Neural cell (in vitro differentiated cells): ENCODE data around the gene SEC14L1. TPM values are rescaled to one million over a fixed set of nuclear protein-coding genes. Genes with fewer than 3 reads are reported as not detected.
"Not testable (repeated sequence)": the region's sequence is repeated elsewhere in the genome, so short reads cannot be mapped to it uniquely, and the experiment has no call there.

Experiments
- H2AFZ ChIP-seq: fragments of 200-600, 300-800 bp; sonication (generic), shearing (Covaris generic); 2 replicates; pipeline ENCODE4 v1.6.0; 2014; ENCODE audit warnings: low read depth, mild to moderate bottlenecking, antibody characterized with exemption, low read length, moderate library complexity
- H3F3A ChIP-seq: fragments of 200-600 bp; shearing (Covaris generic); 2 replicates; pipeline ENCODE4 v1.6.1; 2016; ENCODE audit warnings: mild to moderate bottlenecking, moderate library complexity, mixed read lengths, antibody characterized with exemption, low read length; ENCODE audit not compliant: insufficient read depth, poor library complexity, severe bottlenecking
- H3K27ac ChIP-seq: fragments of 200-600, 300-800 bp; sonication (generic), shearing (Covaris generic); 2 replicates; pipeline ENCODE4 v1.5.1; 2014; ENCODE audit warnings: mild to moderate bottlenecking, low read length, moderate library complexity
- H3K27me3 ChIP-seq: fragments of 300-800, 200-600 bp; sonication (generic), shearing (Covaris generic); 2 replicates; pipeline ENCODE4 v1.6.0; 2014; ENCODE audit warnings: mild to moderate bottlenecking, low read depth, low read length, moderate library complexity; ENCODE audit not compliant: insufficient read depth
- H3K36me3 ChIP-seq: fragments of 300-800, 200-600 bp; sonication (generic), shearing (Covaris generic); 2 replicates; pipeline ENCODE4 v1.5.1; 2014; ENCODE audit warnings: mild to moderate bottlenecking, antibody characterized with exemption, low read length, moderate library complexity; ENCODE audit not compliant: insufficient read depth
- H3K4me2 ChIP-seq: fragments of 300-800, 200-600 bp; sonication (generic), shearing (Covaris generic); 2 replicates; pipeline ENCODE4 v1.6.0; 2014; ENCODE audit warnings: mild to moderate bottlenecking, low read length
- H3K4me3 ChIP-seq: fragments of 300-800, 200-600 bp; sonication (generic), shearing (Covaris generic); 2 replicates; pipeline ENCODE4 v1.5.1; 2014; ENCODE audit warnings: mild to moderate bottlenecking, low read length, moderate library complexity
- H3K79me2 ChIP-seq: fragments of 200-600 bp; shearing (Covaris generic); replicated peaks from 2 replicates; pipeline ENCODE4 v1.6.0; 2014; ENCODE audit warnings: mild to moderate bottlenecking, low read length, moderate library complexity; ENCODE audit not compliant: insufficient read depth
- H3K9ac ChIP-seq: fragments of 300-800, 200-600 bp; sonication (generic), shearing (Covaris generic); 2 replicates; pipeline ENCODE4 v1.6.1; 2016; ENCODE audit warnings: mild to moderate bottlenecking, low read length, mixed read lengths
- H3K9me2 ChIP-seq: fragments of 200-600 bp; shearing (Covaris generic); 2 replicates; pipeline ENCODE4 v1.6.1; 2016; ENCODE audit warnings: mild to moderate bottlenecking, low read length, mixed read lengths; ENCODE audit not compliant: insufficient read depth
- H3K9me3 ChIP-seq: fragments of 200-600, 300-800 bp; sonication (generic), shearing (Covaris generic); 2 replicates; pipeline ENCODE4 v1.6.1; 2016; ENCODE audit warnings: mild to moderate bottlenecking, mixed run types, low read length, moderate library complexity, mixed read lengths
- H4K20me1 ChIP-seq: fragments of 200-600 bp; shearing (Covaris generic); 2 replicates; pipeline ENCODE4 v1.6.1; 2016; ENCODE audit warnings: mild to moderate bottlenecking, mixed run types; ENCODE audit not compliant: insufficient read depth
- CTCF ChIP-seq: fragments of 450-650 bp; IDR thresholded peaks from 2 replicates; pipeline ENCODE4 v1.5.1; 2014; ENCODE audit warnings: antibody characterized with exemption, mild to moderate bottlenecking, moderate library complexity; ENCODE audit not compliant: poor library complexity, severe bottlenecking
- EP300 ChIP-seq: fragments of 450-650 bp; conservative IDR thresholded peaks from 2 replicates; pipeline ENCODE4 v1.6.1; 2014; ENCODE audit warnings: antibody characterized with exemption, mild to moderate bottlenecking, moderate library complexity; ENCODE audit not compliant: poor library complexity, severe bottlenecking
- EZH2 ChIP-seq: fragments of 200-600, 300-800 bp; shearing (Covaris generic), sonication (generic); IDR thresholded peaks from 2 replicates; pipeline ENCODE4 v1.6.1; 2014; ENCODE audit warnings: antibody characterized with exemption, low read length, borderline replicate concordance, mild to moderate bottlenecking; ENCODE audit not compliant: insufficient read depth, poor library complexity, severe bottlenecking
- MXI1 ChIP-seq: fragments of 450-650 bp; conservative IDR thresholded peaks from 2 replicates; pipeline ENCODE4 v1.6.1; 2014; ENCODE audit warnings: antibody characterized with exemption, mild to moderate bottlenecking; ENCODE audit not compliant: poor library complexity, severe bottlenecking
- POLR2AphosphoS5 ChIP-seq: IDR thresholded peaks from 2 replicates; pipeline ENCODE4 v1.6.1; 2012
- RAD21 ChIP-seq: fragments of 450-650 bp; conservative IDR thresholded peaks from 2 replicates; pipeline ENCODE4 v1.6.1; 2014; ENCODE audit warnings: antibody characterized with exemption, mild to moderate bottlenecking, moderate library complexity
- SMC3 ChIP-seq: fragments of 450-650 bp; conservative IDR thresholded peaks from 2 replicates; pipeline ENCODE4 v1.6.1; 2014; ENCODE audit warnings: antibody characterized with exemption, mild to moderate bottlenecking, moderate library complexity; ENCODE audit not compliant: poor library complexity
- TAF1 ChIP-seq: IDR thresholded peaks from 2 replicates; pipeline ENCODE4 v1.6.1; 2012; ENCODE audit warnings: low read depth
- polyA plus RNA-seq: library from polyadenylated mRNA; depleted of rRNA; stranded (reverse); fragments of >200 nt; gene quantifications from 2 replicates; pipeline ENCODE4 v1.2.3, GENCODE V29; 2014
- TF ChIP-seq, protein P1 (sequence below): IDR thresholded peaks from 2 replicates; pipeline ENCODE4 v1.6.1; 2012; ENCODE audit warnings: borderline replicate concordance

The SEC14L1 gene
- polyA plus RNA-seq, 1 donor from 2014 or later, result 40.4 TPM

- Histone ChIP-seq H3K9ac (no peak overlapping the region), H3F3A (no peaks in the 10 kb centered on the region), H3K9me3 (no peaks in the 10 kb centered on the region), H3K36me3 (no peaks in the 10 kb centered on the region), H3K27me3 (no peaks in the 10 kb centered on the region), H3K27ac (no peak overlapping the region), H3K79me2 (peaks cover 22% of the 10 kb centered on the region), H3K4me2 (no peak overlapping the region), H3K4me3 (no peak overlapping the region), H4K20me1 (no peaks in the 10 kb centered on the region), H3K9me2 (no peaks in the 10 kb centered on the region), H2AFZ (no peak overlapping the region)
- TF ChIP-seq TAF1 (no peak), EP300 (no peak), MXI1 (no peak), SMC3 (no peak), POLR2AphosphoS5 (no peak), CTCF (no peak), EZH2 (no peak), RAD21 (no peak)
- TF ChIP-seq, protein P1, sequence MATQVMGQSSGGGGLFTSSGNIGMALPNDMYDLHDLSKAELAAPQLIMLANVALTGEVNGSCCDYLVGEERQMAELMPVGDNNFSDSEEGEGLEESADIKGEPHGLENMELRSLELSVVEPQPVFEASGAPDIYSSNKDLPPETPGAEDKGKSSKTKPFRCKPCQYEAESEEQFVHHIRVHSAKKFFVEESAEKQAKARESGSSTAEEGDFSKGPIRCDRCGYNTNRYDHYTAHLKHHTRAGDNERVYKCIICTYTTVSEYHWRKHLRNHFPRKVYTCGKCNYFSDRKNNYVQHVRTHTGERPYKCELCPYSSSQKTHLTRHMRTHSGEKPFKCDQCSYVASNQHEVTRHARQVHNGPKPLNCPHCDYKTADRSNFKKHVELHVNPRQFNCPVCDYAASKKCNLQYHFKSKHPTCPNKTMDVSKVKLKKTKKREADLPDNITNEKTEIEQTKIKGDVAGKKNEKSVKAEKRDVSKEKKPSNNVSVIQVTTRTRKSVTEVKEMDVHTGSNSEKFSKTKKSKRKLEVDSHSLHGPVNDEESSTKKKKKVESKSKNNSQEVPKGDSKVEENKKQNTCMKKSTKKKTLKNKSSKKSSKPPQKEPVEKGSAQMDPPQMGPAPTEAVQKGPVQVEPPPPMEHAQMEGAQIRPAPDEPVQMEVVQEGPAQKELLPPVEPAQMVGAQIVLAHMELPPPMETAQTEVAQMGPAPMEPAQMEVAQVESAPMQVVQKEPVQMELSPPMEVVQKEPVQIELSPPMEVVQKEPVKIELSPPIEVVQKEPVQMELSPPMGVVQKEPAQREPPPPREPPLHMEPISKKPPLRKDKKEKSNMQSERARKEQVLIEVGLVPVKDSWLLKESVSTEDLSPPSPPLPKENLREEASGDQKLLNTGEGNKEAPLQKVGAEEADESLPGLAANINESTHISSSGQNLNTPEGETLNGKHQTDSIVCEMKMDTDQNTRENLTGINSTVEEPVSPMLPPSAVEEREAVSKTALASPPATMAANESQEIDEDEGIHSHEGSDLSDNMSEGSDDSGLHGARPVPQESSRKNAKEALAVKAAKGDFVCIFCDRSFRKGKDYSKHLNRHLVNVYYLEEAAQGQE, result no peak
These were observed 9.4 kb downstream of the SEC14L1 start for GRCh38 chr17:77150196-77150595.

- Histone ChIP-seq H3K9me3 (no peaks in the 10 kb centered on the region), H3K79me2 (peaks cover 17% of the 10 kb centered on the region), H4K20me1 (no peaks in the 10 kb centered on the region), H3K36me3 (no peaks in the 10 kb centered on the region), H2AFZ (no peak overlapping the region), H3K9me2 (no peaks in the 10 kb centered on the region), H3K27me3 (no peaks in the 10 kb centered on the region), H3K27ac (no peak overlapping the region), H3K4me3 (no peak overlapping the region), H3F3A (no peaks in the 10 kb centered on the region), H3K4me2 (no peak overlapping the region), H3K9ac (no peak overlapping the region)
- TF ChIP-seq POLR2AphosphoS5 (no peak), CTCF (no peak), EZH2 (no peak), TAF1 (no peak), RAD21 (no peak), EP300 (no peak), SMC3 (no peak), MXI1 (no peak)
- TF ChIP-seq, protein P1, result no peak
These were observed 10.4 kb downstream of the SEC14L1 start for GRCh38 chr17:77151186-77151585.

DNA sequence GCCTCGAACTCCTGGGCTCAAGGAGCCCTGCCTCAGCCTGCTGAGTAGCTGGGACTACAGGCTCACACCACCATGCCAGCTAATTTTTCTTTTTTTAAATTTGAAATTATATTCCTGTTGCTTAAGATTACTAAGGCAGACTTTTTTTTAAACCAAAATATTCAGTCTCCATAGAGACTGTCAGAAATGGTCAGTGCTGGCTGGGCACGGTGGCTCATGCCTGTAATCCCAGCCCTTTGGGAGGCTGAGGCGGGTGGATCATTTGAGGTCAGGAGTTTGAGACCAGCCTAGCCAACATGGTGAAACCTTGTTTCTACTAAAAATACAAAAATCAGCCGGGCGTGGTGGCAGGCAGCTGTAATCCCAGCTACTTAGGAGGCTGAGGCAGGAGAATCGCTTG, 11.3 kb downstream of the SEC14L1 start:
- not testable (repeated sequence) for H4K20me1 ChIP-seq

More for the DNA sequence above, 11.3 kb downstream of the SEC14L1 start:
- not testable (repeated sequence) for H3K79me2 ChIP-seq, H3F3A ChIP-seq, H3K4me2 ChIP-seq, H3K27ac ChIP-seq, H3K27me3 ChIP-seq, H3K9me3 ChIP-seq, H3K4me3 ChIP-seq, H3K36me3 ChIP-seq, H3K9me2 ChIP-seq, H3K9ac ChIP-seq, H2AFZ ChIP-seq
